ENCODE measurements around the gene FGFR3.

Gene FGFR3

DNA sequence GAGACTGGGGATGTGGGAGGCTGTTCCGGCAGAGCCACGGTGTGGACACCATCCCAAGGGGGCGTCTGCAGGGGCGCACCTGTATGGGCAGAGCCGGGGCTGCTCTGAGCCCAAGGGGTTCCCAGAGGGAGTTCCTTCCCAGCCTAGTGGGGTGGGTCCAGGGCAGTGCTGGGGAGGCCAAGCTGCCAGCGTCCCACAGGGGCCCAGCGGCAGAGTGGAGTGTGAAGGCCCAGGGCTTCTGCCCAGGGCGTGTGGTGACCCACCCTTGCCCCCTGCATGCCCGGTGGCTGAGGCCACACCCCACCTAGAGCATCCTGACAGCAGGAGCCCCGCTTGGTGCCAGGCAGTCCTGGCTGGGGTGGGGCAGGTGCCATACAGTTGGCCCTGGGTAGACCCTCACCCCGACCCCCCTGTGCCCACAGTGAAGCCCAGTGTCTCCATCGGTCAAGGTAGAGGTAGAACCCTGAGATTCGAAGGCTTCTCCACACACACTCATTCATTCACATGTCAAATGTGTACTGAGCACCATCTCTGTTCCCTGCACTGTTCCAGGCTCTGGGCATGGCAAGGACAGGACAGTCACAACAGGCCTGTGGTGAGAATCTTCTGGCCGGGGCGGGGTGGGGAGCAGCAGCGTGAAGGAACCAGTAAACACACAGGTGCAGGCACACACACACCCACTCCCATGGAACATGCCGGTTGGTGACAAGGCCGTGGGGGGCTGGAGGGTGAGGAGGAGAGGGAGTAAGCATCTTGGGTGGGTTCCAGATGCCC is 42.5 kb upstream of the FGFR3 start:
- no peak overlapping the region for H3K4me3 Mint-ChIP-seq
- no peaks in the 10 kb centered on the region for H3K4me1 Mint-ChIP-seq
- H3K9me3 Mint-ChIP-seq, result no peaks in the 10 kb centered on the region
- H3K36me3 Mint-ChIP-seq (ENCODE audit: insufficient read depth), result peaks cover 2% of the 10 kb centered on the region
- H3K27ac Mint-ChIP-seq (ENCODE audit: low read depth), result no peak overlapping the region
- H3K27me3 Mint-ChIP-seq, result no peaks in the 10 kb centered on the region
- DNase-seq (ENCODE audit: low spot score in 2 of 2) (no peak), ATAC-seq (replicated peaks; ENCODE audit: extremely low read depth, poor library complexity, severe bottlenecking) (no peak)

DNA sequence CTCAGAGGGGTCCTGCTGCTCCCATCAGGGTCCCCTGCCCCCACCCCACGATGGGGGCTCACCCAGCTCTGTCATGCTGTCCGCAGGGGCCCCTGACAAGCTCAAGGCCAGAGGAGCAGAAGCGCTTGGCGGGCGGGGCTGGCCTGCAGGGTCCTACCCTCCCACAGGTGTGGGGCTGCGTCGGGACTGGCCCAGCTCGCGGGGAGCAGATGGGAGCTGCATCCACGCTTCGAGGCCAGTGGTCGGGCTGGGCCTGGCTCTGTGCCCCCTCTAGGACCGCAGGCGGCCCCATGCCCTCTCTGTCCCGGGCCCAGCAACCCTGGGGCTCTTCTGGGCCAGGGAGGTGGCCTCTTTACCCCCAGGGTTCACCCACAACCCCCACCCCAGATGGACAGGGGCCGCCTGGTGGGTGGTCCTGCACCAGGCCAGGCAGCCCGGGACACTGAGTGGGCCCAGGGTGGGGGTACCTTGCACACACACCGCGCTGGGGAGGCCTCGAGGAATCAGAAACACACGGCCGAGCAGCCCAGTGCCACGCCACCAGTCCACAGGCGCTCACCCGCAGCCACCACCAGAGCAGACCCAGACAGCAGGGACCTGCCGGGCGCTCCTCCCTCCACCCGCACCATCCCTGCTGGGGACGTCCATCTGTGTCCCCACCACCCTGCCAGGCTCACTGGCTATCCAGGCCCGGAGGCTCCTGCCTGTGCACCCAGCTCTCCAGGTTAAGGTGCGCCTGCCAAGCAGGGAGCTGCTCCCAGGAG is 41.8 kb upstream of the FGFR3 start:
- ATAC-seq (replicated peaks; ENCODE audit: extremely low read depth, poor library complexity, severe bottlenecking) (no peak), DNase-seq (ENCODE audit: low spot score in 2 of 2) (no peak)
- no peak overlapping the region for H3K27ac Mint-ChIP-seq (ENCODE audit: low read depth)
- no peaks in the 10 kb centered on the region for H3K27me3 Mint-ChIP-seq
- H3K4me1 Mint-ChIP-seq, result no peaks in the 10 kb centered on the region
- no peaks in the 10 kb centered on the region for H3K36me3 Mint-ChIP-seq (ENCODE audit: insufficient read depth)
- H3K9me3 Mint-ChIP-seq, result no peaks in the 10 kb centered on the region
- no peak overlapping the region for H3K4me3 Mint-ChIP-seq

DNA sequence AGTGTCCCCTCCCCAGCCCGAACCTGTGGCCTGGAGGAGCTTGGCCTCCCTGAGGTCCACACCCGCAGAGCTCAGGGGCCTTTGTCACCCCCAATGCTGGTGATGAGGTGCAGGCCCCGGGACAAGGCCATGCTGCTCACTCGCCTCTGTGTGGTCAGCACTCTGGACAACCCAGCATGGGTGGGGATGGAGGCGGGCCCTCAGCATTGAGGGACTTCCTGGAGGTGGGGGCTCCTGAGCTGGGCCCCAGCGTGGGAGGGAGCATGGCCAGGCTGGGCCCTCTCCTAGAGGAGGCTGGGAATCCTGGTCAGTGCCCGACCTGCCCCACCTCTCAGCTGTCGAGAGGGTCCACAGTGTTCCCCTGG is 41.2 kb upstream of the FGFR3 start:
- Mint-ChIP-seq H3K27me3 (no peaks in the 10 kb centered on the region), H3K36me3 (ENCODE audit: insufficient read depth) (no peaks in the 10 kb centered on the region), H3K9me3 (no peaks in the 10 kb centered on the region), H3K27ac (ENCODE audit: low read depth) (no peak overlapping the region), H3K4me1 (no peaks in the 10 kb centered on the region), H3K4me3 (no peak overlapping the region)
- no peak for ATAC-seq (replicated peaks; ENCODE audit: extremely low read depth, poor library complexity, severe bottlenecking)
- no peak for DNase-seq (ENCODE audit: low spot score in 2 of 2)

DNA sequence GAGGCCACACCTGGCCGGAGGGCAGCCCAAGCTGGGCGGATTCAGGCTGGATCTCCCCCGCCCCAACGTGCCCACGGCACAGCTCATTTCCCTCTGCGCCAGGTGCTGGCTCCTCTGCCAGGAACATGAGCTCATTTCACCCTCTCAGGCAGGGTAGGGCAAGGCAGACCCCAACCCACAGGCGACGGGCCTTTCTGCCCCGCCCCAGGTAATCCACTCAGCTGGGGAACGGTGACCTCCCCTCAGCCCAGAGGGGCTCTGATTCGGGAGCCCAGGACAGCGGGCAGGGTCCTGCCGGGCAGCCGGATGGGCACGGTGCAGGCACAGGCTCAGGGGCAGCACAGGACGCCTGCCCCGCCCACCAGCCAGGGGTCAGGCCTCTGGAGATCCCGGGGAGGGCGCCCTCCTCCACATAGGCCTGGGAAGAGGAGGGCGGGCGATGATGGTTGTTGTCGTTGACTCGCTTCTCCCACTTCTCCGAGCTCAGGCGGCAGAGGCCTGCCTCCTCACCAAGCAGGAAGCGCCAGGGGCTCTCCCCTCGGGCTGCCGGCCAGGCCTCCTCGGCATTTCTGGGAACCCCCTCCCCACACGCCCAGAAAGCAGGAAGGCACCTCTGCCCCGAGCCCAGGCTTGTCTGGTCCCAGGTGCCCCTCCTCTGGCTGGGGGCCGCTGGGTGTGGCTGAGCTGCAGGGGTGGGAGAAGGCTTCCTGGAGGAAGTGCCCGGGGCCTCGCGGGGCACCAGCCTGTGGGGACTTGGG is 40.6 kb upstream of the FGFR3 start:
- ATAC-seq (replicated peaks; ENCODE audit: extremely low read depth, poor library complexity, severe bottlenecking) (no peak), DNase-seq (ENCODE audit: low spot score in 2 of 2) (no peak)
- no peaks in the 10 kb centered on the region for H3K36me3 Mint-ChIP-seq (ENCODE audit: insufficient read depth)
- no peak overlapping the region for H3K27ac Mint-ChIP-seq (ENCODE audit: low read depth)
- no peaks in the 10 kb centered on the region for H3K9me3 Mint-ChIP-seq
- no peaks in the 10 kb centered on the region for H3K27me3 Mint-ChIP-seq
- no peaks in the 10 kb centered on the region for H3K4me1 Mint-ChIP-seq
- no peak overlapping the region for H3K4me3 Mint-ChIP-seq

DNA sequence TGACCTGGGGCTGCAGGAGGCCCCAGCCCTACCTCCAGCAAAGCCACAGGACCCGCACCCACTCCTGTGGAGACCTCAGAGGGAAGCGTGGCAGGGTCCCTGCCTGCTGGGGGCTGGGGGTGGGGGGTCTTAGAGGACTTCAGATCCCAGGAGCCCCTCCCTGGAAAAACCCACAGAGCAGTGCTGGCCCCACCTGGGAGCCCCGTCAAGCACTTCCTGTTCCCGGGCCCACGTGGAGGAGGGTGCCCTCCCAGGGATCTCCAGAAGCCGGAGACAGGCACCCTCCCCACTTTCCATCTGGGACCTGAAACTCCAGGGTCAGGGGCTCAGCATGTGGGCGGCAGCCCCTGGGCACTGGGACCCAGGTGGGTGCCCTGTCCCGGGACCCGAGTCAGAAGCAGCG is 39.8 kb upstream of the FGFR3 start:
- no peak overlapping the region for H3K4me3 Mint-ChIP-seq
- no peak overlapping the region for H3K27ac Mint-ChIP-seq (ENCODE audit: low read depth)
- no peak for DNase-seq (ENCODE audit: low spot score in 2 of 2)
- no peaks in the 10 kb centered on the region for H3K36me3 Mint-ChIP-seq (ENCODE audit: insufficient read depth)
- no peak for ATAC-seq (replicated peaks; ENCODE audit: extremely low read depth, poor library complexity, severe bottlenecking)
- H3K27me3 Mint-ChIP-seq, result no peaks in the 10 kb centered on the region
- no peaks in the 10 kb centered on the region for H3K9me3 Mint-ChIP-seq
- no peaks in the 10 kb centered on the region for H3K4me1 Mint-ChIP-seq

DNA sequence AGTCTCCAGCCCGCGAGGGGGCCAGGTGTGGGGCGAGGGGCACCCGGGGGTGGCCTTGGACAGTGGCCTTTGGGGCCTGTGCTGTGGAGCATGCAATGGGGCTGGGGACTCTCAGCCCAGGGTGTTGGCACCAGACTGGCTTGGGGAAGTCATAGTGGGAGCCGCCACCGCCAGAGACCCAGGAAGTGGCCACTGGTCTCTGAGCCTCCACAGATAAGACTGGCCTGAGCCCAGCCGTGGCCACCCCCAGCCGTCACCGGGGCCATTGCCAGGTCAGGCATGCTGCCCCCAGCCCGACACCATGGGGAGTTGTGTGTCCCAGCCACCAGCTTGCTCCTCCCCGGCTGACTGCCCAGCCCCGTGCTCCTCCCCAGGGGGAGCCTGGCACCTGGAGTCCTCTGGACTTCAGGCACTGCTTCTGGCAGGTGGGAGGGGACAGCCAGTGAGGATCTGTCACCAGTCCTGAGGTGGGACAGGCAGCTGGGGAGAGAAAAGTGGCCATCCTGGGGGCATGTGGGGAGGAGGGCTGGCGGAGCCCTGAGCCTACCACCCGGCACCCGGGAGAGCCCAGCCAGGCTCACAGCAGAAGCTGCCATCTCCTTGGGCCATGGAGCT is 39.3 kb upstream of the FGFR3 start:
- no peaks in the 10 kb centered on the region for H3K27me3 Mint-ChIP-seq
- ATAC-seq (replicated peaks; ENCODE audit: extremely low read depth, poor library complexity, severe bottlenecking) (no peak), DNase-seq (ENCODE audit: low spot score in 2 of 2) (no peak)
- no peak overlapping the region for H3K27ac Mint-ChIP-seq (ENCODE audit: low read depth)
- no peaks in the 10 kb centered on the region for H3K36me3 Mint-ChIP-seq (ENCODE audit: insufficient read depth)
- no peaks in the 10 kb centered on the region for H3K9me3 Mint-ChIP-seq
- no peaks in the 10 kb centered on the region for H3K4me1 Mint-ChIP-seq
- no peak overlapping the region for H3K4me3 Mint-ChIP-seq

DNA sequence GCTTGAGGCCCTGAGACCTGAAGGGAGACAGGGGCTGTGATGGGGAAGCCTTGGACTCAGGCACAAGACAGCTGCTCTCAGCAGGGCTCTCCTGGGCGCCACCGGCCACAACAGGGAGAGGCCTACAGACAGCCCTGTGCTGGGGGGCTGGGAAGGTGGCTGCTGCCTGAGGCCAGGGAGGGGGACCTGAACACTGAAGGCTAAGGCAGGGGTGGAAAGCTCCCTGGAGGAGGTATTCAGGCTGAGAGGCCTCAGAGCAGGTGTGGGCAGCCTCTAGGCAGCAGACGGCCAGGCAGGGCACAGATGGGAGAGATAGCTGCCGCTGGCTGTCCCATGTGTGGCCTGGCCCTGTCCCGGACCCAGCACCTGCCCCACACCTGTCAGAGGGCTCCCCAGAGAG is 38.8 kb upstream of the FGFR3 start:
- DNase-seq (ENCODE audit: low spot score in 2 of 2) (no peak), ATAC-seq (replicated peaks; ENCODE audit: extremely low read depth, poor library complexity, severe bottlenecking) (no peak)
- Mint-ChIP-seq H3K4me3 (no peak overlapping the region), H3K36me3 (ENCODE audit: insufficient read depth) (no peaks in the 10 kb centered on the region), H3K9me3 (no peaks in the 10 kb centered on the region), H3K27ac (ENCODE audit: low read depth) (no peak overlapping the region), H3K4me1 (no peaks in the 10 kb centered on the region), H3K27me3 (no peaks in the 10 kb centered on the region)

DNA sequence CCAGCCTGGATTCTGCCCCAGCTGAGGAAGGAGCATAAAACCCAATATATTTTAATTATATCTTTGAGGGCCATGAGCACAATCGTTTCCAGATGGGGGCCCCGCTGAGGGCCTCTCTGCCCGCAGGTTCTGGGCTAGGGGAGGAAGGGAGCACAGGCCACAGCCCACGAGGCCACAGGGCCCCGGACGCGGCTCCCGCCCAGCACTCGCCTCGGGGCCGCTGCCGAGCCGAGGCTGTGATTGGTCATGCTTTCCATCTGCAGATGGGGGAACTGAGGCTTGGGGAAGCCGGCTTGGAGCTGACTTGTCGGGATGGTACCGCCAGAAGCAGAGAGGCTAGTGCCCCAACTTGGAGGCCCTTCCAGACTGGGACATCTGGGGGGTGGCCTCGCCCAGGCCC is 37.8 kb upstream of the FGFR3 start:
- H3K4me3 Mint-ChIP-seq, result no peak overlapping the region
- DNase-seq (ENCODE audit: low spot score in 2 of 2), result no peak

DNA sequence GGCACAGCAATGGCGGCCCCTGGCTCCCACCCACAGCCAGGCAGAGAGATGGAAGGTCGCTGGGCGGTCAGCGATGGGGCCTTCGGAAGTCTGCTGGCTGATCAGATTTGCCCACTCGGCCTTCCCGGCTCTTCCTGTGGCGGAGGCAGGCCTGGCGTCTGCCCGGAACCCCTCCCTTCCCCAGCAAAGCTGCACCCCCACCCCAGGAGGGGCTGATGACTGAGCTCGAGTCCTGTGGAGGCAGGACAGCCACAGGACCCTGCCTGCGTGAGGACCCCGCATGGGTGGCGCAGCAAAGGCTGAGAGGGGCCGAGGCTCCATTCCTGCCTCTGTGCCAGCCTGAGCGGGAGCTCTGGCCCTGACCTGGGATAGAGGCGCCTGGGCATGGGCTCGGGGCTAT is 37.0 kb upstream of the FGFR3 start:
- H3K4me3 Mint-ChIP-seq, result no peak overlapping the region
- no peaks in the 10 kb centered on the region for H3K9me3 Mint-ChIP-seq
- H3K4me1 Mint-ChIP-seq, result no peaks in the 10 kb centered on the region
- H3K27me3 Mint-ChIP-seq, result no peaks in the 10 kb centered on the region
- no peak for DNase-seq (ENCODE audit: low spot score in 2 of 2)
- no peak overlapping the region for H3K27ac Mint-ChIP-seq (ENCODE audit: low read depth)
- no peaks in the 10 kb centered on the region for H3K36me3 Mint-ChIP-seq (ENCODE audit: insufficient read depth)
- no peak for ATAC-seq (replicated peaks; ENCODE audit: extremely low read depth, poor library complexity, severe bottlenecking)

More for the DNA sequence above, 37.8 kb upstream of the FGFR3 start:
- H3K4me1 Mint-ChIP-seq, result no peaks in the 10 kb centered on the region
- H3K36me3 Mint-ChIP-seq (ENCODE audit: insufficient read depth), result no peaks in the 10 kb centered on the region
- no peak for ATAC-seq (replicated peaks; ENCODE audit: extremely low read depth, poor library complexity, severe bottlenecking)
- H3K27me3 Mint-ChIP-seq, result no peaks in the 10 kb centered on the region
- no peaks in the 10 kb centered on the region for H3K9me3 Mint-ChIP-seq
- no peak overlapping the region for H3K27ac Mint-ChIP-seq (ENCODE audit: low read depth)

DNA sequence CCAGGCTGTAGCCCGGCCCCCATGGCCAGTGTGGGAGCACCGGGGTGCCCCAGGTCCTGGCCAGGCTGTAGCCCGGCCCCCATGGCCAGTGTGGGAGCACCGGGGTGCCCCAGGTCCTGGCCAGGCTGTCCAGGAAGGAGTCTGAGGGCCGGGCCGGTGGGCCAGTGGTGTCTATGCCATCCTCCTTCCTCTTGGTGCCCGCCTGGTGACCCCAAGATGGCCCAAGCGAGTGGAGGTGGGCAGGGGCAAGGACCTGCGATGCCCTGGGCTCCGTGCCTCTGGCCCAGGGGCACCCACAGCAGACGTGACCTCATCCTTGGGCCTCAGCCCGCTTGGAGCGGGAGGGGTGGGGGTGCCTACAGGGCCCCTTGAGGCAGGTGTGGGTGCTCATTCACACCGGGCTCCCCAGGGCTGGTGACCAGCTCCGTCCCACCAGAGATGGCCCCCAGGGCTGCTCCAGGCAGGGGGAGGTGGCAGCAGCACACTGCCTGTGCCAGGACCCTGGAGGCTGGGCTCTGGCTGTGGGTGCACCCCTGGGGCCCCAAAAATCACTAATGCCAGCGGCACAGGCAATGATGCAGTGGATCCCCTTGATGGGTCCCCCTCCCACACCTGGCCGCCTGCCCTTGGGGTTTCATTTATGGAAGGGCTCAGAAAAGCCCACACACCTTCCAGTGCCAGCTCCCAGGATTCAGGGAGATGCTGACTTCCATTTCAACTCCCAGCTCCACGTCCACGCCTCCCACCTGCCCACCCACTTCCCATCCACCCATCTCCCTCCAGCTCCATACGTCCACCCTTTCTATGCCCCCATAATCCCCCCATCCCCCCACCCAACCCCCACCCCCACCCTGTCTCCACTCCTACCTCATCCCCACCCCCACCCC is 36.0 kb upstream of the FGFR3 start:
- ATAC-seq (replicated peaks; ENCODE audit: extremely low read depth, poor library complexity, severe bottlenecking) (no peak), DNase-seq (ENCODE audit: low spot score in 2 of 2) (no peak)
- no peaks in the 10 kb centered on the region for H3K27me3 Mint-ChIP-seq
- no peaks in the 10 kb centered on the region for H3K9me3 Mint-ChIP-seq
- H3K27ac Mint-ChIP-seq (ENCODE audit: low read depth), result no peak overlapping the region
- H3K36me3 Mint-ChIP-seq (ENCODE audit: insufficient read depth), result no peaks in the 10 kb centered on the region
- no peak overlapping the region for H3K4me3 Mint-ChIP-seq
- H3K4me1 Mint-ChIP-seq, result no peaks in the 10 kb centered on the region

DNA sequence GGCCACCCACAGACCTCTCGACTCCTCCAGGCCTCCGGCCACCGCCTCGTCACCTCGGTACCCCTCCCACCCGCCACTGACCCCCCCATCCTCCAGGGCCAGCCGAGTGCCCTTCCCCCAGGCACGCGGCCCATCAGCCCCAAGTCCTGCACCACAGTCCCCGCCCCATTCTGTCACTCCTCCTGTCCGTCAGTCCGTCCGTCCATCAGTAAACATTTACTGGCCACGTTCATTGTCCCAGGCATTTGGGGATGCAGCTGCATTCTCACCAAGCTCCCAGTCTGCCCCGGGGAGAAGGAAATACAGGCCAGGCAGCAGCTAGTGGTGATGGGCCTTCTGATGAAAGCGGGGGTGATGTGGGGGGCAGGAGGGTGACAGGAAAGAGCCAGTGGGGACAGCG is 35.3 kb upstream of the FGFR3 start:
- H3K27me3 Mint-ChIP-seq, result no peaks in the 10 kb centered on the region
- no peak overlapping the region for H3K4me3 Mint-ChIP-seq
- ATAC-seq (replicated peaks; ENCODE audit: extremely low read depth, poor library complexity, severe bottlenecking) (no peak), DNase-seq (ENCODE audit: low spot score in 2 of 2) (no peak)
- H3K4me1 Mint-ChIP-seq, result no peaks in the 10 kb centered on the region
- H3K27ac Mint-ChIP-seq (ENCODE audit: low read depth), result no peak overlapping the region
- no peaks in the 10 kb centered on the region for H3K9me3 Mint-ChIP-seq
- H3K36me3 Mint-ChIP-seq (ENCODE audit: insufficient read depth), result no peaks in the 10 kb centered on the region

Measured in central memory CD8-positive, alpha-beta T cell (primary cell).